B cell (primary cell): ENCODE data around the gene GPR108. TPM values are rescaled to one million over a fixed set of nuclear protein-coding genes. Genes with fewer than 3 reads are reported as not detected.

ENCODE experiments used
- ATAC-seq: fragments of 200-7000 bp; cut with Tn5 transposase; one replicate; pipeline ENCODE4 v1.10.0; 2021; ENCODE audit warnings: low read depth, mild to moderate bottlenecking, moderate number of reproducible peaks, moderate library complexity
- CTCF ChIA-PET: fragments of 350-600 bp; sonication (Branson Sonifier 250); formaldehyde crosslinking; loops from one replicate; lab custom pipeline; 2021; ENCODE audit warnings: antibody characterized with exemption, inconsistent platforms; lab: Charles Lee
- POLR2A ChIA-PET: fragments of 350-600 bp; sonication (Branson Sonifier 250); formaldehyde crosslinking; loops from one replicate; lab custom pipeline; 2021; ENCODE audit warnings: antibody characterized with exemption; lab: Charles Lee
- DNase-seq: peaks from one replicate; pipeline ENCODE4 v3.0.0; 2013
- H2AFZ ChIP-seq: 2 replicates; pipeline ENCODE4 v1.6.1; 2012; ENCODE audit warnings: mild to moderate bottlenecking, low read depth, low read length; ENCODE audit not compliant: insufficient read depth, poor library complexity, severe bottlenecking
- H3K27ac ChIP-seq, 2 donors: 1 replicate in 1 of 2; 2 replicates in 1 of 2; pipeline ENCODE4 v1.5.1; 2012 to 2013; ENCODE audit warnings: low read length in 2 of 2, mild to moderate bottlenecking in 2 of 2, moderate library complexity in 1 of 2
- H3K27me3 ChIP-seq, 4 experiments: fragments of 200-600 bp in 1 of 4; sonication (generic) in 1 of 4; replicated peaks in 1 of 4; 1 replicate in 2 of 4; 2 replicates in 2 of 4; pipeline versions ENCODE4 v1.6.1 to v1.7.0; 2013 to 2016; ENCODE audit warnings: low read length in 3 of 4, mild to moderate bottlenecking in 2 of 4, mixed read lengths in 1 of 4, moderate library complexity in 1 of 4; ENCODE audit not compliant: insufficient read depth in 4 of 4, control insufficient read depth in 3 of 4; ENCODE audit errors: control extremely low read depth in 1 of 4
- H3K36me3 ChIP-seq, 2 experiments: replicated peaks in 1 of 2; 1 replicate in 1 of 2; 2 replicates in 1 of 2; pipeline versions ENCODE4 v1.6.1 to v1.7.1; 2013; ENCODE audit warnings: low read length in 1 of 2; ENCODE audit not compliant: insufficient read depth in 2 of 2, control insufficient read depth in 1 of 2; ENCODE audit errors: control extremely low read depth in 1 of 2, extremely low read depth in 1 of 2
- H3K4me1 ChIP-seq, 2 donors: fragments of 200-600 bp in 1 of 2; sonication (generic) in 1 of 2; 1 replicate in 1 of 2; 2 replicates in 1 of 2; pipeline versions ENCODE4 v1.5.1 to v1.6.1; 2013 to 2017; ENCODE audit warnings: low read length in 2 of 2; ENCODE audit not compliant: control insufficient read depth in 2 of 2, insufficient read depth in 2 of 2
- H3K4me2 ChIP-seq: replicated peaks from 2 replicates; pipeline ENCODE3; 2012; ENCODE audit warnings: mild to moderate bottlenecking, low read depth, low read length; ENCODE audit not compliant: poor library complexity, severe bottlenecking
- H3K4me3 ChIP-seq, 5 experiments: fragments of 200-600 bp in 1 of 5; sonication (generic) in 1 of 5; 1 replicate in 3 of 5; 2 replicates in 2 of 5; pipeline versions ENCODE4 v1.5.1 to v1.7.0; 2011 to 2016; ENCODE audit warnings: low read length in 4 of 5, mild to moderate bottlenecking in 4 of 5, low read depth in 2 of 5, control low read depth in 1 of 5, moderate library complexity in 1 of 5; ENCODE audit not compliant: insufficient read depth in 1 of 5; ENCODE audit errors: control extremely low read depth in 1 of 5, extremely low read depth in 1 of 5
- H3K79me2 ChIP-seq: fragments of 200-600 bp; sonication (generic); one replicate; pipeline ENCODE4 v1.6.0; 2016; ENCODE audit warnings: low read length; ENCODE audit not compliant: control insufficient read depth, insufficient read depth
- H3K9ac ChIP-seq: fragments of 200-600 bp; sonication (generic); 2 replicates; pipeline ENCODE4 v1.6.1; 2017; ENCODE audit warnings: mild to moderate bottlenecking, low read length, moderate library complexity
- H3K9me3 ChIP-seq, 3 donors: one replicate each; pipeline versions ENCODE4 v1.6.1 to v1.7.1; 2013; ENCODE audit warnings: low read length in 2 of 3; ENCODE audit not compliant: control insufficient read depth in 2 of 3, insufficient read depth in 1 of 3; ENCODE audit errors: control extremely low read depth in 1 of 3
- H4K20me1 ChIP-seq: 2 replicates; pipeline ENCODE4 v1.6.0; 2012; ENCODE audit warnings: mild to moderate bottlenecking, low read length; ENCODE audit not compliant: insufficient read depth, control insufficient read depth, poor library complexity, severe bottlenecking
- H3K27ac Mint-ChIP-seq: one replicate; pipeline ENCODE4 v1.8.0; 2021; ENCODE audit warnings: mixed read lengths
- H3K27me3 Mint-ChIP-seq: one replicate; pipeline ENCODE4 v1.8.0; 2021; ENCODE audit warnings: mixed read lengths
- H3K4me1 Mint-ChIP-seq: one replicate; pipeline ENCODE4 v1.8.0; 2021; ENCODE audit warnings: mixed read lengths
- H3K4me3 Mint-ChIP-seq: one replicate; pipeline ENCODE4 v1.8.0; 2021; ENCODE audit warnings: mixed read lengths
- H3K9me3 Mint-ChIP-seq: one replicate; pipeline ENCODE4 v1.8.0; 2022; ENCODE audit warnings: mixed read lengths; ENCODE audit not compliant: insufficient read depth
- CTCF ChIP-seq: fragments of 200-600 bp; IDR thresholded peaks from one replicate; pipeline ENCODE4 v1.8.0; 2022; ENCODE audit warnings: antibody characterized with exemption, mild to moderate bottlenecking
- EZH2 ChIP-seq: IDR thresholded peaks from 2 replicates; pipeline ENCODE4 v1.6.1; 2012; ENCODE audit warnings: borderline replicate concordance, low read depth, mild to moderate bottlenecking, moderate library complexity, low read length; ENCODE audit not compliant: insufficient read depth, poor library complexity, severe bottlenecking
- WGBS: methylation state at CpG from one replicate; pipeline ENCODE4 v1.1.5; 2013; ENCODE audit warnings: missing lambda C conversion rate; ENCODE audit not compliant: insufficient coverage; 5-methylcytosine and 5-hydroxymethylcytosine counted together
- intact Hi-C: fragments of 100-400 bp; cut with micrococcal nuclease; formaldehyde crosslinking; loops from one replicate; pipeline ENCODE4 v1.10.0; 2022
- polyA plus RNA-seq: library from polyadenylated mRNA; depleted of rRNA; stranded (reverse); fragments of >200 nt; gene quantifications from 2 replicates; pipeline ENCODE4 v1.2.3, GENCODE V29; 2012
- total RNA-seq, 2 donors: library from RNA; stranded (reverse); fragments of 120-200 nt in 1 of 2; gene quantifications; 1 replicate in 1 of 2; 2 replicates in 1 of 2; pipeline versions ENCODE4 v1.2.3 to v1.2.4, GENCODE V29; 2013 to 2022

Gene GPR108
- total and polyA plus RNA-seq, 2 donors (not counting 1 experiment from before 2014, with no cell fraction given): 79.0 to 82.5 TPM

GRCh38 chr19:6737873-6738786 lies 750 bp upstream of the GPR108 start:
- CTCF ChIA-PET: interaction anchor here (0.5 to 5.3 kb wide), 20 partner anchors 10 to 520 kb away, joined by 3 to 118 read pairs (median 5); partner anchors contain the start of genes C3, SH2D3A and VAV1
- Mint-ChIP-seq H3K4me1 (peaks cover 39% of the 10 kb centered on the region), H3K27me3 (no peaks in the 10 kb centered on the region), H3K27ac (peak overlapping the region; percentile 99), H3K9me3 (no peaks in the 10 kb centered on the region), H3K4me3 (peak overlapping the region; percentile 94)
- intact Hi-C loops: loop anchor here (1.0 to 5.0 kb wide), 10 partner anchors 15 to 539 kb away; partner anchors contain the start of genes ALKBH7, CD70, CLPP and SH2D3A
- Histone ChIP-seq H3K79me2 (peaks cover 10% of the 10 kb centered on the region), H3K4me1 (peaks cover 39 to 51% of the 10 kb centered on the region in 2 donors), H3K27ac (peak overlapping the region; percentile 58 to 67), H3K36me3 (peaks cover 0 to 2% of the 10 kb centered on the region in 2 experiments), H3K27me3 (no peaks in the 10 kb centered on the region), H4K20me1 (no peaks in the 10 kb centered on the region), H3K4me3 (peak overlapping the region in 4 of 5 experiments; percentile 7 to 55 (median 44)), H2AFZ (peak overlapping the region; percentile 59), H3K4me2 (peak overlapping the region; percentile 86), H3K9ac (peak overlapping the region; percentile 56), H3K9me3 (no peaks in the 10 kb centered on the region)
- DNase-seq (peak; percentile 83), ATAC-seq (no peak)
- 19% methylated on average over 10 of the region's 13 CpGs for WGBS
- peak; percentile 71 for TF ChIP-seq CTCF
- no peak for TF ChIP-seq EZH2
- POLR2A ChIA-PET: interaction anchor here (0.6 to 4.5 kb wide), 16 partner anchors 15 to 1956 kb away, joined by 3 to 17 read pairs (median 3); partner anchors contain the start of genes SH2D3A and VAV1
